HepG2 (cell line): Measurements from ENCODE around the gene HEMK1. TPM values are rescaled to one million over a fixed set of nuclear protein-coding genes. Genes with fewer than 3 reads are reported as not detected.

ENCODE experiments used
- ARID2 ChIP-seq: sonication (generic); formaldehyde crosslinking; IDR thresholded peaks from 2 replicates; pipeline ENCODE4 v1.8.1; 2022; ENCODE audit warnings: mild to moderate bottlenecking, missing genetic modification reagents, borderline replicate concordance
- ASH2L ChIP-seq: fragments of 300-600, 200-600 bp; sonication (generic); IDR thresholded peaks from 2 replicates; pipeline ENCODE4 v1.7.0; 2017; ENCODE audit warnings: low read depth, mild to moderate bottlenecking, moderate library complexity, mixed read lengths, low read length; ENCODE audit not compliant: insufficient read length
- BRD4 ChIP-seq: sonication (generic); formaldehyde crosslinking; IDR thresholded peaks from 2 replicates; pipeline ENCODE4 v1.4.0; 2020; ENCODE audit warnings: missing genetic modification reagents
- CC2D1A ChIP-seq: sonication (generic); formaldehyde crosslinking; IDR thresholded peaks from 2 replicates; pipeline ENCODE4 v1.8.1; 2023; ENCODE audit warnings: mild to moderate bottlenecking, missing genetic modification reagents
- DPF2 ChIP-seq: sonication (generic); formaldehyde crosslinking; IDR thresholded peaks from 2 replicates; pipeline ENCODE4 v1.4.0; 2020; ENCODE audit warnings: mild to moderate bottlenecking, low read depth, missing genetic modification reagents, borderline replicate concordance
- GATAD1 ChIP-seq: IDR thresholded peaks from 2 replicates; pipeline ENCODE4 v1.6.1; 2016; ENCODE audit warnings: missing genetic modification reagents, missing compliant biosample characterization
- JUNB ChIP-seq: sonication (generic); formaldehyde crosslinking; IDR thresholded peaks from 2 replicates; pipeline ENCODE4 v1.8.0; 2022; ENCODE audit warnings: missing genetic modification reagents, mild to moderate bottlenecking, borderline replicate concordance
- MTF2 ChIP-seq: sonication (generic); formaldehyde crosslinking; IDR thresholded peaks from 2 replicates; pipeline ENCODE4 v1.5.0; 2020; ENCODE audit warnings: missing genetic modification reagents, borderline replicate concordance
- NFKBIZ ChIP-seq: IDR thresholded peaks from 2 replicates; pipeline ENCODE4 v1.6.1; 2018; ENCODE audit warnings: missing genetic modification reagents, missing compliant biosample characterization
- PATZ1 ChIP-seq: sonication (generic); formaldehyde crosslinking; IDR thresholded peaks from 2 replicates; pipeline ENCODE4 v1.4.0; 2020; ENCODE audit warnings: missing genetic modification reagents
- PRDM4 ChIP-seq: sonication (generic); formaldehyde crosslinking; IDR thresholded peaks from 2 replicates; pipeline ENCODE4 v1.9.0; 2021; ENCODE audit warnings: missing genetic modification reagents, borderline replicate concordance
- RARA ChIP-seq: IDR thresholded peaks from 2 replicates; pipeline ENCODE4 v1.6.1; 2016; ENCODE audit warnings: missing genetic modification reagents, missing compliant biosample characterization
- RBFOX2 ChIP-seq: fragments of 200-400 bp; formaldehyde crosslinking; IDR thresholded peaks from 2 replicates; pipeline ENCODE4 v1.6.1; 2017; ENCODE audit warnings: low read depth, mild to moderate bottlenecking, low read length
- SMAD9 ChIP-seq: sonication (generic); formaldehyde crosslinking; IDR thresholded peaks from 2 replicates; pipeline ENCODE4 v1.5.1; 2020; ENCODE audit warnings: mild to moderate bottlenecking, missing genetic modification reagents
- TEAD3 ChIP-seq: optimal IDR thresholded peaks from 2 replicates; pipeline ENCODE3; 2016; ENCODE audit warnings: borderline replicate concordance
- ZNF234 ChIP-seq: sonication (generic); formaldehyde crosslinking; conservative IDR thresholded peaks from 2 replicates; pipeline ENCODE4 v1.5.1; 2020; ENCODE audit warnings: mild to moderate bottlenecking, missing genetic modification reagents
- ZNF770 ChIP-seq: sonication (generic); formaldehyde crosslinking; IDR thresholded peaks from 2 replicates; pipeline ENCODE4 v1.5.0; 2020; ENCODE audit warnings: mild to moderate bottlenecking, missing genetic modification reagents
- ZNF800 ChIP-seq: sonication (generic); formaldehyde crosslinking; IDR thresholded peaks from 2 replicates; pipeline ENCODE4 v1.4.0; 2020; ENCODE audit warnings: missing genetic modification reagents
- polyA plus RNA-seq, 8 experiments: library from polyadenylated mRNA; depleted of rRNA in 3 of 8; stranded (reverse) in 7 of 8; unstranded in 1 of 8; fragments of >200 nt; fragmentation: Illumina TruSeq in 4 of 8; extraction: Trizol in 4 of 8; gene quantifications; 2 replicates each; pipeline versions ENCODE4 v1.2.1 to v1.2.3, GENCODE V29; 2011 to 2016; ENCODE audit warnings: low read depth in 4 of 8, missing spikeins in 1 of 8, mixed read lengths in 1 of 8; ENCODE audit not compliant: insufficient read depth in 1 of 8
- total RNA-seq, 5 experiments: library from RNA; depleted of rRNA; stranded (reverse); fragments of >200 nt; fragmentation: Illumina TruSeq; extraction: Trizol; gene quantifications; 2 replicates each; pipeline ENCODE4 v1.2.3, GENCODE V29; 2016; ENCODE audit warnings: low read depth in 1 of 5

The HEMK1 gene
- total and polyA plus RNA-seq, 2 of the 13 experiments (the other 11 are each of a cell fraction or from before 2014, with no cell fraction given), result 9.8 to 12.6 TPM

- TF ChIP-seq NFKBIZ (CRISPR knock-in tag), result no peak
- no peak for TF ChIP-seq PRDM4
- TF ChIP-seq BRD4, result no peak; the same call in 1 of the 2 replicates
- 0 out of 2 replicates have a peak, but pooled peaks have one; percentile 66 for TF ChIP-seq ZNF234 (CRISPR knock-in tag)
- TF ChIP-seq ZNF770 (CRISPR knock-in tag), result peak; percentile 57; the same call in 1 of the 2 replicates
- peak; percentile 30; the same call in 1 of the 2 replicates for TF ChIP-seq RARA (CRISPR knock-in tag)
- no peak for TF ChIP-seq DPF2 (CRISPR knock-in tag)
- no peak for TF ChIP-seq ARID2 (CRISPR knock-in tag)
- TF ChIP-seq RBFOX2, result peak; percentile 83
- no peak for TF ChIP-seq MTF2 (CRISPR knock-in tag)
- TF ChIP-seq ASH2L, result peak; percentile 88
- no peak for TF ChIP-seq CC2D1A (CRISPR knock-in tag)
- TF ChIP-seq JUNB (CRISPR knock-in tag), result no peak
- peak; percentile 34 for TF ChIP-seq TEAD3 (CRISPR knock-in tag)
- no peak for TF ChIP-seq ZNF800 (CRISPR knock-in tag)
- TF ChIP-seq SMAD9, result no peak
- peak; percentile 98 for TF ChIP-seq GATAD1
- peak; percentile 79; the same call in 1 of the 2 replicates for TF ChIP-seq PATZ1 (CRISPR knock-in tag)
These were observed at the start of gene HEMK1 (continued) for GRCh38 chr3:50568947-50569749.
